ENCODE data around the gene RAC2.
A peak's percentile ranks its signal among the peaks of the same experiment; 100 is the strongest.

Gene RAC2

GRCh38 chr22:37262346-37262745, 18.3 kb upstream of the RAC2 start:
- H3K27ac ChIP-seq = no peak overlapping the region
- H3K4me3 ChIP-seq = no peak overlapping the region
- no peak for DNase-seq (ENCODE audit: low spot score)
- TF ChIP-seq CTCF (IDR thresholded peaks at IDR 0.05) = no peak

GRCh38 chr22:37260901-37261336, 16.9 kb upstream of the RAC2 start:
- Histone ChIP-seq H3K27ac (no peak overlapping the region), H3K4me3 (no peak overlapping the region)
- TF ChIP-seq CTCF (IDR thresholded peaks at IDR 0.05) = peak; percentile 67
- DNase-seq (ENCODE audit: low spot score) = no peak

GRCh38 chr22:37260155-37260795, 16.2 kb upstream of the RAC2 start:
- H3K27ac ChIP-seq = no peak overlapping the region
- no peak for DNase-seq (ENCODE audit: low spot score)
- no peak for TF ChIP-seq CTCF (IDR thresholded peaks at IDR 0.05)

GRCh38 chr22:37259540-37260029, 15.5 kb upstream of the RAC2 start:
- no peak overlapping the region for H3K27ac ChIP-seq
- TF ChIP-seq CTCF (IDR thresholded peaks at IDR 0.05) = no peak
- H3K4me3 ChIP-seq = no peak overlapping the region
- no peak for DNase-seq (ENCODE audit: low spot score)

More at GRCh38 chr22:37260155-37260795, 16.2 kb upstream of the RAC2 start:
- H3K4me3 ChIP-seq = no peak overlapping the region

GRCh38 chr22:37258753-37259401, 14.8 kb upstream of the RAC2 start:
- no peak for TF ChIP-seq CTCF (IDR thresholded peaks at IDR 0.05)
- Histone ChIP-seq H3K4me3 (no peak overlapping the region), H3K27ac (no peak overlapping the region)
- DNase-seq (ENCODE audit: low spot score) = no peak

GRCh38 chr22:37258005-37258752, 14.1 kb upstream of the RAC2 start:
- Histone ChIP-seq H3K27ac (no peak overlapping the region), H3K4me3 (no peak overlapping the region)
- no peak for TF ChIP-seq CTCF (IDR thresholded peaks at IDR 0.05)
- DNase-seq (ENCODE audit: low spot score) = no peak

Data from coronary artery (tissue), 2 donors.